Endothelial cell of umbilical vein (primary cell): ENCODE results near the gene THOP1. TPM values are rescaled to one million over a fixed set of nuclear protein-coding genes. Genes with fewer than 3 reads are reported as not detected.

Experiments used
- BruUV-seq: library from RNA; stranded (reverse); fragments of 400-500 nt; replicated peaks from 2 replicates; lab custom pipeline; 2021; lab: Mats Ljungman, UMichigan
- CTCF ChIA-PET: fragments of 300-600, 350-600 bp; sonication (Branson Sonifier 250); formaldehyde crosslinking; loops from one replicate; lab custom pipeline; 2021; ENCODE audit warnings: antibody characterized with exemption, inconsistent platforms; lab: Charles Lee
- POLR2A ChIA-PET: fragments of 300-600, 350-600 bp; sonication (Branson Sonifier 250); formaldehyde crosslinking; loops from one replicate; lab custom pipeline; 2021; ENCODE audit warnings: antibody characterized with exemption, inconsistent platforms; lab: Charles Lee
- DNase-seq: peaks from one replicate; pipeline ENCODE4 v3.0.0-alpha.2; 2011; ENCODE audit warnings: low read depth, low spot score
- FAIRE-seq: peaks from 2 replicates; lab custom pipeline; 2011; peaks lifted over from hg19 to GRCh38; lab: Jason Lieb, UNC
- H2AFZ ChIP-seq: 2 replicates; pipeline ENCODE4 v1.6.0; 2012; ENCODE audit warnings: low read depth, low read length, control low read depth, inconsistent platforms
- H3K27ac ChIP-seq: 2 replicates; pipeline ENCODE4 v1.5.1; 2011; ENCODE audit warnings: low read depth, mild to moderate bottlenecking, control low read depth, low read length, moderate library complexity; ENCODE audit not compliant: insufficient read depth
- H3K27me3 ChIP-seq, 2 experiments: 2 replicates each; pipeline versions ENCODE4 v1.6.0 to v1.6.1; 2011; ENCODE audit warnings: low read length in 2 of 2, mixed read lengths in 1 of 2; ENCODE audit not compliant: control insufficient read depth in 2 of 2, insufficient read depth in 2 of 2
- H3K36me3 ChIP-seq, 2 experiments: 2 replicates in 1 of 2; 3 replicates in 1 of 2; pipeline ENCODE4 v1.5.1; 2011; ENCODE audit warnings: low read length in 2 of 2, mild to moderate bottlenecking in 1 of 2, moderate library complexity in 1 of 2; ENCODE audit not compliant: control insufficient read depth in 2 of 2, insufficient read depth in 2 of 2; ENCODE audit errors: extremely low read depth in 1 of 2
- H3K4me1 ChIP-seq: 3 replicates; pipeline ENCODE4 v1.5.1; 2011; ENCODE audit warnings: mild to moderate bottlenecking, low read length; ENCODE audit not compliant: control insufficient read depth, insufficient read depth; ENCODE audit errors: extremely low read depth
- H3K4me2 ChIP-seq: 2 replicates; pipeline ENCODE4 v1.6.1; 2011; ENCODE audit warnings: low read length, control low read depth, mixed read lengths; ENCODE audit not compliant: insufficient read depth
- H3K4me3 ChIP-seq, 3 experiments: fragments of 200-600 bp in 1 of 3; sonication (generic), shearing (Covaris generic) in 1 of 3; replicated peaks in 1 of 3; 2 replicates each; pipeline ENCODE4 v1.5.1; 2011 to 2016; ENCODE audit warnings: control low read depth in 3 of 3, low read length in 3 of 3, mild to moderate bottlenecking in 2 of 3, inconsistent platforms in 1 of 3, low read depth in 1 of 3, moderate library complexity in 1 of 3; ENCODE audit not compliant: insufficient read depth in 1 of 3
- H3K79me2 ChIP-seq: 2 replicates; pipeline ENCODE4 v1.6.0; 2012; ENCODE audit warnings: low read length, inconsistent platforms; ENCODE audit not compliant: control insufficient read depth, insufficient read depth
- H3K9ac ChIP-seq: replicated peaks from 2 replicates; pipeline ENCODE3; 2011; ENCODE audit warnings: low read length, control low read depth; ENCODE audit not compliant: insufficient read depth; ENCODE audit errors: extremely low read depth
- H3K9me1 ChIP-seq: replicated peaks from 3 replicates; pipeline ENCODE4 v1.6.0; 2011; ENCODE audit warnings: mild to moderate bottlenecking, low read length; ENCODE audit not compliant: control insufficient read depth, insufficient read depth; ENCODE audit errors: extremely low read depth
- H3K9me3 ChIP-seq: replicated peaks from 2 replicates; pipeline ENCODE4 v1.5.1; 2012; ENCODE audit warnings: low read length, inconsistent platforms; ENCODE audit not compliant: control insufficient read depth, insufficient read depth
- H4K20me1 ChIP-seq: replicated peaks from 2 replicates; pipeline ENCODE3; 2011; ENCODE audit warnings: mild to moderate bottlenecking, low read length; ENCODE audit not compliant: control insufficient read depth, insufficient read depth; ENCODE audit errors: extremely low read depth
- CTCF ChIP-seq, 2 donors: IDR thresholded peaks; 1 replicate in 1 of 2; 2 replicates in 1 of 2; pipeline ENCODE4 v1.5.1; 2011; ENCODE audit warnings: low read length in 2 of 2, mild to moderate bottlenecking in 2 of 2, moderate library complexity in 2 of 2, control low read depth in 1 of 2, inconsistent platforms in 1 of 2, low read depth in 1 of 2; ENCODE audit not compliant: insufficient read depth in 1 of 2; ENCODE audit errors: extremely low read depth in 1 of 2
- EZH2 ChIP-seq: IDR thresholded peaks from 2 replicates; pipeline ENCODE4 v1.6.1; 2012; ENCODE audit warnings: borderline replicate concordance, low read depth, mild to moderate bottlenecking, moderate library complexity, low read length, inconsistent platforms; ENCODE audit not compliant: severe bottlenecking
- FOS ChIP-seq: IDR thresholded peaks from 2 replicates; pipeline ENCODE4 v1.6.1; 2011; ENCODE audit warnings: mild to moderate bottlenecking, low read length, moderate library complexity, borderline replicate concordance; ENCODE audit not compliant: insufficient read depth
- GATA2 ChIP-seq: IDR thresholded peaks from 2 replicates; pipeline ENCODE4 v1.7.0; 2011; ENCODE audit warnings: low read depth, mild to moderate bottlenecking, moderate library complexity, mixed read lengths, low read length; ENCODE audit not compliant: insufficient read length, insufficient read depth
- JUN ChIP-seq: IDR thresholded peaks from 2 replicates; pipeline ENCODE4 v1.6.1; 2011; ENCODE audit warnings: borderline replicate concordance, low read depth; ENCODE audit not compliant: insufficient read length, insufficient read depth
- MAX ChIP-seq: IDR thresholded peaks from 2 replicates; pipeline ENCODE4 v1.6.1; 2011; ENCODE audit not compliant: insufficient read depth, insufficient read length
- MYC ChIP-seq: IDR thresholded peaks from one replicate; pipeline ENCODE4 v1.6.1; 2011; ENCODE audit warnings: mild to moderate bottlenecking, low read depth, low read length
- POLR2A ChIP-seq: IDR thresholded peaks from 2 replicates; pipeline ENCODE4 v1.6.1; 2012; ENCODE audit warnings: low read depth, mild to moderate bottlenecking, control low read depth, low read length
- POLR2AphosphoS5 ChIP-seq: IDR thresholded peaks from 2 replicates; pipeline ENCODE4 v1.6.1; 2012; ENCODE audit warnings: low read depth, mild to moderate bottlenecking, control low read depth, low read length, moderate library complexity; ENCODE audit not compliant: insufficient read depth
- dilution Hi-C: fragments of 300-500 bp; cut with MboI; formaldehyde crosslinking; loops from one replicate; pipeline ENCODE4 v1.15.0; 2019; ENCODE audit warnings: low sequenced_read_pairs; ENCODE audit not compliant: extremely low pct_ligation_motif_present
- intact Hi-C: fragments of 100-400 bp; cut with micrococcal nuclease; formaldehyde crosslinking; loops from one replicate; pipeline ENCODE4 v1.10.0; 2022
- polyA plus RNA-seq, 4 experiments: library from polyadenylated mRNA; depleted of rRNA in 3 of 4; stranded (reverse) in 3 of 4; unstranded in 1 of 4; fragments of >200 nt; gene quantifications; 2 replicates each; pipeline versions ENCODE4 v1.2.1 to v1.2.3, GENCODE V29; 2011 to 2012; ENCODE audit warnings: missing spikeins in 1 of 4
- total RNA-seq: library from RNA; stranded (reverse); gene quantifications from 2 replicates; pipeline ENCODE4 v1.2.3, GENCODE V29; 2021

Gene THOP1
- total and polyA plus RNA-seq, 2 donors (not counting 3 experiments of a cell fraction or from before 2014, with no cell fraction given) = 88.0 to 115 TPM

GRCh38 chr19:2761309-2761677 lies 24.0 kb upstream of the THOP1 start:
- Histone ChIP-seq H3K79me2 (no peaks in the 10 kb centered on the region), H3K9me1 (no peaks in the 10 kb centered on the region), H4K20me1 (no peaks in the 10 kb centered on the region), H3K4me3 (no peak overlapping the region), H3K27me3 (no peaks in the 10 kb centered on the region), H2AFZ (no peak overlapping the region), H3K9ac (no peak overlapping the region), H3K36me3 (peaks cover 6 to 42% of the 10 kb centered on the region in 2 experiments), H3K27ac (no peak overlapping the region), H3K4me2 (no peak overlapping the region), H3K4me1 (no peaks in the 10 kb centered on the region), H3K9me3 (no peaks in the 10 kb centered on the region)
- TF ChIP-seq POLR2AphosphoS5 (no peak), MYC (no peak), POLR2A (no peak), FOS (no peak), JUN (no peak)
- dilution Hi-C loops = no loop called here
- no TSS peak for BruUV-seq
- intact Hi-C loops = no loop called here
- FAIRE-seq = no peak
- POLR2A ChIA-PET = no interaction called here
- CTCF ChIA-PET = no interaction called here
- DNase-seq = no peak

GRCh38 chr19:2761876-2762782 lies 23.2 kb upstream of the THOP1 start:
- peaks cover 6 to 44% of the 10 kb centered on the region in 2 experiments for H3K36me3 ChIP-seq
- TF ChIP-seq POLR2A = no peak
- TF ChIP-seq CTCF (IDR thresholded peaks at IDR 0.05; ENCODE audit: extremely low read depth in 1 of 2, insufficient read depth in 1 of 2, low read depth in 1 of 2, low read length in 2 of 2) = no peak
- no peak for TF ChIP-seq POLR2AphosphoS5
- TF ChIP-seq MYC = no peak
- TF ChIP-seq MAX = no peak
- no peak for TF ChIP-seq JUN
- no peak for TF ChIP-seq EZH2
- no peak for TF ChIP-seq FOS
- no peak for TF ChIP-seq GATA2
- H3K9me3 ChIP-seq = no peaks in the 10 kb centered on the region
- no peaks in the 10 kb centered on the region for H3K4me1 ChIP-seq
- ChIA-PET CTCF (interaction anchor here (1.4 kb wide), 1 partner anchor 13 kb away, joined by 4 read pairs; no protein-coding TSS in a partner anchor), POLR2A (no interaction called here)
- H2AFZ ChIP-seq = no peak overlapping the region
- no peak overlapping the region for H3K27ac ChIP-seq
- H3K9me1 ChIP-seq = no peaks in the 10 kb centered on the region
- H4K20me1 ChIP-seq = no peaks in the 10 kb centered on the region
- FAIRE-seq (no peak), DNase-seq (no peak)
- dilution Hi-C loops = no loop called here
- no peak overlapping the region for H3K9ac ChIP-seq
- no peaks in the 10 kb centered on the region for H3K79me2 ChIP-seq
- no peak overlapping the region for H3K4me2 ChIP-seq
- no peak overlapping the region for H3K4me3 ChIP-seq
- H3K27me3 ChIP-seq = no peaks in the 10 kb centered on the region
- intact Hi-C loops = no loop called here
- BruUV-seq = no TSS peak
